ENCODE results near the gene RAPGEF4. TPM values are rescaled to one million over a fixed set of nuclear protein-coding genes. Genes with fewer than 3 reads are reported as not detected.

Gene RAPGEF4
- total and polyA plus RNA-seq, 9 of the 15 experiments (the other 6 are each of a cell fraction or from before 2014, with no cell fraction given), result 0.04 to 0.33 (median 0.13) TPM; not detected in 6

GRCh38 chr2:172957734-172958133 is 222.1 kb downstream of the RAPGEF4 start:
- intact Hi-C loops (cut with micrococcal nuclease), result no loop called here
- Histone ChIP-seq H3K27ac (ENCODE audit: extremely low read depth, low read depth, low read length) (no peak overlapping the region), H3K4me1 (replicated peaks in 1 of 2; ENCODE audit: control insufficient read depth in 2 of 2, insufficient read depth in 2 of 2, low read length in 2 of 2) (no peaks in the 10 kb centered on the region), H3K9me1 (ENCODE audit: control insufficient read depth, insufficient read depth, low read length) (no peaks in the 10 kb centered on the region), H3K36me3 (ENCODE audit: control insufficient read depth, insufficient read depth, low read length) (no peaks in the 10 kb centered on the region), H3K79me2 (ENCODE audit: control insufficient read depth, insufficient read depth, low read length) (no peaks in the 10 kb centered on the region), H3K27me3 (ENCODE audit: control insufficient read depth in 2 of 2, insufficient read depth in 2 of 2, low read length in 2 of 2) (peaks cover 10 to 18% of the 10 kb centered on the region in 2 experiments), H2AFZ (ENCODE audit: low read depth, low read length) (no peak overlapping the region), H3K4me2 (ENCODE audit: insufficient read depth, low read length) (no peak overlapping the region), H3K4me3 (no peak overlapping the region), H3K9me3 (replicated peaks; ENCODE audit: control insufficient read depth, insufficient read depth, low read depth, low read length) (no peaks in the 10 kb centered on the region), H4K20me1 (replicated peaks; ENCODE audit: control insufficient read depth, insufficient read depth, low read length) (no peaks in the 10 kb centered on the region), H3K9ac (ENCODE audit: insufficient read depth in 1 of 2, low read depth in 2 of 2, low read length in 2 of 2) (no peak overlapping the region)
- no TSS peak for BruUV-seq (replicated peaks)
- CTCF ChIA-PET (ENCODE audit: low intra/inter-chr PET ratio), result no interaction called here
- ATAC-seq (no peak), FAIRE-seq (no peak), DNase-seq (ENCODE audit: extremely low read depth in 1 of 4, low spot score in 3 of 4) (no peak)
- POLR2A ChIA-PET, result interaction anchor here (0.6 kb wide), 1 partner anchor 1290 kb away, joined by 3 read pairs; the partner anchor contains the start of gene OLA1
- 0 out of 2 replicates have a peak, but pooled peaks have one; percentile 7 for TF ChIP-seq REST (IDR thresholded peaks at IDR 0.05; ENCODE audit: borderline replicate concordance)
- no peak for TF ChIP-seq REST (CRISPR knock-in tag; IDR thresholded peaks at IDR 0.05; ENCODE audit: low read depth)
- TF ChIP-seq ZNF134 (CRISPR knock-in tag; conservative IDR thresholded peaks at IDR 0.05), result no peak
- in situ Hi-C loops (cut with MboI), result no loop called here

Measured in K562 (cell line).